Adipose tissue (tissue), 3 donors: ENCODE measurements around the gene GOPC. TPM values are rescaled to one million over a fixed set of nuclear protein-coding genes. Genes with fewer than 3 reads are reported as not detected.
"Not testable (repeated sequence)": the region's sequence is repeated elsewhere in the genome, so short reads cannot be mapped to it uniquely, and the experiment has no call there.

Experiments used
- H3K27ac ChIP-seq: one replicate; pipeline ENCODE4 v1.5.1; 2013; ENCODE audit warnings: low read depth, low read length
- WGBS, 3 donors: extraction: QIAGEN DNeasy Blood & Tissue Kit; methylation state at CpG; one replicate each; pipeline ENCODE4 v1.1.7; 2013; 5-methylcytosine and 5-hydroxymethylcytosine counted together
- polyA plus RNA-seq, 3 donors: library from polyadenylated mRNA; stranded (reverse); fragments of 200-250 nt; gene quantifications; one replicate each; pipeline ENCODE4 v1.2.3, GENCODE V29; 2013
- donor health status: healthy with polysubstance abuse.
- donor health status: Bipolar disorder and iron deficiency.
- donor health status: healthy.

Gene GOPC
- 10 to 100 TPM in 1 of 3 donors, 1 to 10 TPM in 2; 6.3 to 16.6 (median 8.8) TPM for polyA plus RNA-seq

- no peak within 1 kb of the TSS for H3K27ac ChIP-seq
- 1% methylated on average over 60 of the region's 60 CpGs for WGBS, 3 donors
Measured at GRCh38 chr6:117602151-117602898, at the start of gene GOPC. Gene GOPC, minus strand, starts transcription at chr6:117602511. Its CDS starts 223 bp downstream, at chr6:117602288.

- WGBS, 3 donors: 78 to 87% (median 83%) methylated on average over 3 of the region's 3 CpGs
Measured at GRCh38 chr6:117651984-117652383, 49.7 kb upstream of the GOPC start.

GRCh38 chr6:117642976-117643375 lies 40.7 kb upstream of the GOPC start:
- H3K27ac ChIP-seq: no peak overlapping the region
- WGBS, 3 donors: 84 to 93% (median 91%) methylated on average over 2 of the region's 2 CpGs

More at GRCh38 chr6:117651984-117652383, 49.7 kb upstream of the GOPC start:
- H3K27ac ChIP-seq: not testable (repeated sequence)

GRCh38 chr6:117637770-117638169 lies 35.5 kb upstream of the GOPC start:
- H3K27ac ChIP-seq: no peak overlapping the region
- 42 to 91% (median 91%) methylated on average over 1 of the region's 1 CpG for WGBS, 3 donors

GRCh38 chr6:117629119-117629660 lies 26.9 kb upstream of the GOPC start:
- no peak overlapping the region for H3K27ac ChIP-seq
- 39 to 68% (median 60%) methylated on average over 1 of the region's 1 CpG for WGBS, 3 donors

- no peak overlapping the region for H3K27ac ChIP-seq
Measured at GRCh38 chr6:117627533-117627932, 25.2 kb upstream of the GOPC start.

GRCh38 chr6:117624869-117625481 lies 22.7 kb upstream of the GOPC start:
- 71 to 80% (median 73%) methylated on average over 1 of the region's 1 CpG for WGBS, 3 donors
- H3K27ac ChIP-seq: no peak overlapping the region

GRCh38 chr6:117619178-117619577 lies 16.9 kb upstream of the GOPC start:
- H3K27ac ChIP-seq: no peak overlapping the region
- 83 to 89% (median 85%) methylated on average over 1 of the region's 1 CpG for WGBS, 3 donors

GRCh38 chr6:117617210-117618035 lies 15.1 kb upstream of the GOPC start:
- H3K27ac ChIP-seq: no peak overlapping the region
- 83 to 87% (median 86%) methylated on average over 9 of the region's 9 CpGs for WGBS, 3 donors

- 85 to 87% (median 86%) methylated on average over 8 of the region's 8 CpGs for WGBS, 3 donors
- no peak overlapping the region for H3K27ac ChIP-seq
Measured at GRCh38 chr6:117616391-117617209, 14.3 kb upstream of the GOPC start.

GRCh38 chr6:117615750-117616390 lies 13.6 kb upstream of the GOPC start:
- no peak overlapping the region for H3K27ac ChIP-seq
- 82 to 93% (median 88%) methylated on average over 14 of the region's 14 CpGs for WGBS, 3 donors

GRCh38 chr6:117613920-117614560 lies 11.7 kb upstream of the GOPC start:
- whole genome bisulfite sequencing, 3 donors: 67 to 74% (median 72%) methylated on average over 4 of the region's 4 CpGs
- no peak overlapping the region for H3K27ac ChIP-seq

GRCh38 chr6:117607511-117607910 lies 5.2 kb upstream of the GOPC start:
- H3K27ac ChIP-seq: no peak overlapping the region
- WGBS, 3 donors: 72 to 79% (median 76%) methylated on average over 3 of the region's 3 CpGs

GRCh38 chr6:117605169-117605826 lies 3.0 kb upstream of the GOPC start:
- WGBS, 3 donors: 30 to 31% (median 30%) methylated on average over 7 of the region's 7 CpGs
- H3K27ac ChIP-seq: no peak overlapping the region

GRCh38 chr6:117603821-117604220 lies 1.5 kb upstream of the GOPC start:
- no peak overlapping the region for H3K27ac ChIP-seq
- WGBS, 3 donors: 91 to 99% (median 91%) methylated on average over 2 of the region's 2 CpGs

- H3K27ac ChIP-seq: no peak overlapping the region
- WGBS, 3 donors: 41 to 59% (median 54%) methylated on average over 12 of the region's 12 CpGs
Measured at GRCh38 chr6:117602899-117603588, 733 bp upstream of the GOPC start.
